DMS153 treated with DMSO at 0.1 percent for 48 hours (cell line): ENCODE results near the gene PDGFD.

Experiments
- DNase-seq: peaks from one replicate; lab custom pipeline; 2025; ENCODE audit not compliant: unreplicated experiment; lab: John Stamatoyannopoulos, UW

Gene PDGFD

DNA sequence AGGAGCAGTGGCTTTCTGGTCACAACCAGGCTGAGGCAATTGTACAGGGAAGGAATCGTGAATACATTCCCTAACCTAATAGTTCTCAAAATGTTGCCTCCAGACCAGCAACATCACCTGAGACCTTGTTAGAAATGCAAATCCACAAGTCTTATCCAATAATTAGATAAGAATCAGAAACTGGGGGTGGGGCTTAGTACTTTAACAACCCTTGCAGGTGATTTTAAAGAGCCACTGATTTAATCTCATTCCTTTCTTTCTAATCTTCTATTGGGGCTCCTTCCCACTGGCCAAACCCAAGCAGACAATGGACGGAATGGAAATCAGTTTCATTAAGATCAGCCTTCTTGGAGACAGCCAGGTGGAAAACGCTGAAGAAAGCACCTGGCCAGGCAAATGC, 269.9 kb downstream of the PDGFD start:
- DNase-seq, result no peak

DNA sequence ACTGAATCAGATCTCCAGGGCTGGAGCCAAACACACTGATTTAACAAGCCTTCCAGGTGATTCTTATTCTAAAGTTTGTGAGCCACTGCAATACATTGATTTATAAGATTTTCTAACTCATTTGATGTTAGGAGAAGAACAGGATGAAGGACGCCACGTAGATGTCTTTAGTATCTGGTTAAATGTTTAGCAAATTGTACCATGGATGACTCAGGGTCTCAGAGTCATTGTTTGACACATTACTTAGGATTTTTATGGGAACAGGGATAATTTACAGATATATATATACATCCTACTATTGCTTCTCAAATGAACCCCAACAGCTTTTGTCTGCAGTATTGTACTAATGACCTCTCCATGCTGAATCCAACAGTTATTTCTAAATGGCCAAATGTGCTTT, 270.6 kb downstream of the PDGFD start:
- no peak for DNase-seq

DNA sequence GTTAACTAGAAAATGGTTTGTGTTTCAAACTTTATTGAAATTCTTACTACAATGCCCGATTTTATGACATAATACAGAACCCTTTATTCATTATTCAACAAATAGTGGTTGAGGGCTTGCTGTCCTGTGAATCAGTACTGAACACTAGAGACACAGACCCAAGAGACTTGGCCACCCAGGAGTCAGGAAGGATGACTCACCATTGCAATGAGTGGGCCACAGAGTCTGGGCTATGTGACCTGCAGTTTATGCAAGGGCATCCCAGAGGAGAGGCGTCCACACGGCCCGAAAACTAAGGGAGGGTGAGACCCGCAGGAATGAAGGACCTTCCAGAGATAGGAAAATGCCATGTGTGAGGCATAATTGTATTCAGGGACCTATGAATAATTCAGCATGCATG, 271.3 kb downstream of the PDGFD start:
- DNase-seq, result no peak

GRCh38 chr11:103890654-103891053, 273.3 kb downstream of the PDGFD start:
- DNase-seq, result no peak

DNA sequence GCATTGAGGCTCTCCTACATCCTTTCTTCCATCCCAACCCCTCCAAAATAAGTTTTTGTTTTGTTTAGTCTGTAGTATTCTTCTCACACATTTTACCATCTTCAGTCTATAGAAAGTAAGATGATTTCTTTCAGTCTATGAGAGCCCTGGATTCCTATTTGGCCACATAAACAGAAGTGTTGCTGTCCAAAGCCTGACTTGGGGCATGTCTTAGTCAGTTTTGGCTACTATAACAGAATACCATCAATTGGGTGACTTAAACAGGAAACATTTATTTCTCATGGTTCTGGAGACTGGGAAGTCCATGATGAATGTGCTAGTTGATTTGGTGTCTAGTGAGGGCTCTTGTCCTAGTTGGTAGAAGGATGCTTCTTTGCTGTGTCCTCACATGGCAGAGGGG, 274.3 kb downstream of the PDGFD start:
- DNase-seq, result no peak

GRCh38 chr11:103888541-103888951, 275.4 kb downstream of the PDGFD start:
- DNase-seq, result no peak

- DNase-seq, result no peak
These were observed 276.8 kb downstream of the PDGFD start for GRCh38 chr11:103887001-103887658.

DNA sequence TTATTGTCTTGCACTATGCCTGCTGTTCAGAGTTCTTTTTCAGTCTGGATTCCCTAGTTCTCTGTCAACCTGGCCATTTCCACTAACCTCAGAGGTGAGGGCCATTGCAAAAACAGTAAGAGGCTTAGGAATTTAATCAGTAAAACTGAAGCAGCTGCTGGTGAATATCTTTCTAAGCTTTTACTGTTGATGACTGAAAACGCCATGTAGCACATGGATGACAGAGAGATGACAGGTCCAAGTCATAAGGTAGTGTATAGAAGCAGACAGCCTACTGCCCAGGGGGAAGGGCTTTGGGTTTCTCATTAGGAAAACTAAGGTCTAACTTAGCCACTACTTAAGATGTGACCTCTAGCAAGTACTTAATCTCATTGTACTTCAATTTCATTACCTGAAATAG, 280.1 kb downstream of the PDGFD start:
- no peak for DNase-seq

- DNase-seq, result no peak
These were observed 280.7 kb downstream of the PDGFD start for GRCh38 chr11:103883291-103883690.

DNA sequence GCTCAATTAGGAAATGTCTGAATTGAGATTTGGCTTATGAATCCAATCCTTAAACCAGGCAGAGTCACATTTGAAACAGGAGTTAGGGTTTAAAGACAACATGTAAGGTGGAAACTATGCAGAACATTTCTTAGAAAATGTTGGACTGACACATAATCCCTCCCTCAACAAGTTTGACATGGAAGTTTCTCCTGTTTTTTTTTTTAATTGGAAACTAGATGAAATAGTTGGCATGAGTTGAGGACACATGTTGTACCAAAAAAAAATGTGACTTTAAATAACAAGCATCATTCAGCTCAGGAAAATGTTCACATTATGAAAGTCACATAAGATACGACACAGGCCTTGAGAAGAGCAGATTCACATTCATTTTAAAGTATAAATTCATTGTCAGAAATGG, 282.4 kb downstream of the PDGFD start:
- no peak for DNase-seq

- no peak for DNase-seq
These were observed 283.0 kb downstream of the PDGFD start for GRCh38 chr11:103880968-103881367.

- no peak for DNase-seq
These were observed 285.3 kb downstream of the PDGFD start for GRCh38 chr11:103878646-103879045.

GRCh38 chr11:103877221-103877620, 286.7 kb downstream of the PDGFD start:
- DNase-seq, result no peak

- no peak for DNase-seq
These were observed 288.0 kb downstream of the PDGFD start for GRCh38 chr11:103875855-103876510.

GRCh38 chr11:103872748-103873147, 291.2 kb downstream of the PDGFD start:
- no peak for DNase-seq

DNA sequence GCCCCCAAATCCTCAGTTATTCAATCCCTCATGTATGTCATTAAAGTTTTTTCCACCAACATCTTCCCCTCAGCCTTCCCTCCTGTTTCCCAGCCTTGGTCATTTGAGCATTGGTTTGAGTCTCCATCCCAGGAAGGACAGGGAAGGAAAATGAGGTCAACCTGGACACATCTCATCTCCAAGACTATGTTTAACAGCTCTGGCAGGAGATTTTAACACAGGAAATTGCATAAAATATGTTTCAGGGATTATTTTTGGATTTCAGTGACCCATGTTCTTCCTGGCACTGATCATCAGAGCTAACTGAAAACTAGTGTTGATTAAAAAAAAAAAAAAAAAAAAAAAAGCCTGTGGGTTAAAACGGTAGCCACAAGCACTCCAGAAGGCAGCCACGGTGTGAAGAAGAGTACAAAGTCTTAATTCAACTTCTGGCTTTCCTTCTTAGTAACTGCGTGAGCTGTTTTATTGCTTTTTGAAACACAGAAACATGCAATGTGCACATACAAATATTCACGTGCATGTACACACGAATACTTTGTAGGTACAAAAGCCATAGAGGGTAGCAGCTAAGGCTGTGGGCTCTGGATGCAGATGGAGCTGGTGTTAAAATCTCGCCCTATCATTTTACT, 291.9 kb downstream of the PDGFD start:
- DNase-seq, result no peak

DNA sequence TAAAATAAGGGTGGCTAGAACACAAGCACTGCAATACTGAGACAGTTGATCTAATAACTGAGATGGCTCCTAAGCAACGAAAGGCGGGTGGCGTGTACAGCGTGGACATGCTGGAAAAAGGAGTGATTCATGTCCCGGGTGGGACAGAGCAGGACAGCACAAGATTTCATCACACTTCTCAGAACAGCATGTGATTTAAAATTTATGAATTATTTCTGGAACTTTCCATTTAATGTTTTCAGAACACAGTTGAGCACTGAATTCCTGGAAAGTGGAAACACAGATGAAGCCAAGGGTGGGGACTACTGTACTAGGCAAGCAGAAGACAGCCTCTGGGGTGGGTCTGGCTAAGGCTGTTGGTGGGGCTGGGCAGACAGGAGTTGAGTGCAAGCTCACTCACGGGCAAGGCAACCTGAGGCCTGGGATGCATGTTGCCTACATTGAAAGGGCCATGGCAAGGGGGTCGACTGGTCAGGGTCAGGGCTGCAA, 293.1 kb downstream of the PDGFD start:
- DNase-seq, result no peak

DNA sequence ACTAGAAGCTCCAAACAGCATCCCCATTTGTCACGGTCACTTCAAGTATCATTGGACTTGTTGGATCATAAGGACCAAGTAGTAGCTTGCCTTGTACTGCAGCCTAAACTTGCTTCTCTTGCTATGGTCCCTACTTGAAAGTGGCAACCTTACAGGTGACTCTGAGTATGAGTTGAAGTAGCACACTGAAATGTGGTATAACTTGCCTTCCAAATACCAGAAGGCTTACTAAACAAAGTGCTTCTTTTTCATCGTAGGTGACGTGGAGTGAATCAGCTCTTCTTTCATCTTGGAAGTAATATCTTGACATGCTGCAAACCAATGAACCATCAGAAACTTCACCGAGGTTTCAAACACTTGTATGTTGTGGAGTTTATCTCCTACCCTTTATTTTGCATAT, 296.5 kb downstream of the PDGFD start:
- no peak for DNase-seq

DNA sequence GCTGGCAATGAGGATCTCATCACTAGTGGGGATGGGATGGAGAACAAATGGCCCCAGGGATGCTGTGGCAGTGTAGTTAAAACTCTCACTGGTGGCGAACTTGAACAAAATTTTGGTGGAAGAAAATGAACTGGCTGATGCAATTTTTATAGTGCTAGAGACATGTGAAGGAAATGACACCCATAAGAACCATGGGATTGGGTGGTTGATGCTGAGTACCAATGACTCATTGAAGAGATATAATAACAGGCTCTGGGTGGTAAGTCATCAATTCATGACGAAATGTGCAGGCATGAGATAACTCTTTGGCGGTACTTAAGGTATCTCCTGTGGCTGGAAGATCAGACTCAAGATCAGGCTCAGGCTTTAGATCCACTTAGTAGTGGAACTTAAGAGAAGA, 300.4 kb downstream of the PDGFD start:
- DNase-seq, result no peak

DNA sequence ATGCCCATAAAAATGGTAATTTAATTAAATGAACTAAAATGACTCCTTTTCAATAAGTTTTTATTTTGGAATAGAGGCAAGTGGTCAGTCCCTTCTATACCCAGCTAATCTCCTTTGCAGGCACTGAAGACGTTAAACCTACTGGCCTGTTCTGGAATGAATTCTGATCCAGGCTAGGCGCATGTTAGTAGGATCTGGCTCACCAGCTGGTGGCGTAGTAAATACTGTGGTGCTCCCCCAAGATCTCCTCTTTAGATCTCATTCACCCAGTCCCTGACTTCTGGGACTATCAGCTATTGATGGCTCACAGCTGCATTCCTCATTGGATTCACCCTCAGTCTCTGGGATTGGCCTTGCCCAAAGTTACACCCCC, 301.2 kb downstream of the PDGFD start:
- no peak for DNase-seq

- peak; percentile 10 for DNase-seq
These were observed 301.7 kb downstream of the PDGFD start for GRCh38 chr11:103862094-103862801.
